Heart left ventricle (tissue), 16 donors: ENCODE data around the gene KIF18A. TPM values are rescaled to one million over a fixed set of nuclear protein-coding genes. Genes with fewer than 3 reads are reported as not detected.

Experiments
- ATAC-seq, 4 donors: fragments of 200-7000 bp; cut with Tn5 transposase; one replicate each; pipeline ENCODE4 v1.9.1; 2020 to 2022; ENCODE audit warnings: moderate library complexity in 4 of 4, mild to moderate bottlenecking in 3 of 4, moderate number of reproducible peaks in 1 of 4
- DNase-seq, 5 donors: peaks; one replicate each; pipeline ENCODE4 v3.0.0-alpha.2; 2020
- H3K27ac ChIP-seq, 12 donors: fragments of 200-600 bp; sonication (generic) in 4 of 12; one replicate each; pipeline versions ENCODE4 v1.5.0 to v1.8.0; 2016 to 2022; ENCODE audit warnings: mild to moderate bottlenecking in 2 of 12
- H3K27me3 ChIP-seq, 9 donors: fragments of 200-600 bp; sonication (generic) in 2 of 9; one replicate each; pipeline versions ENCODE4 v1.5.1 to v1.8.0; 2016 to 2022; ENCODE audit warnings: mild to moderate bottlenecking in 3 of 9
- H3K36me3 ChIP-seq, 9 donors: fragments of 200-600 bp; sonication (generic) in 2 of 9; one replicate each; pipeline versions ENCODE4 v1.5.0 to v1.8.0; 2018 to 2022; ENCODE audit warnings: mild to moderate bottlenecking in 2 of 9
- H3K4me1 ChIP-seq, 12 donors: fragments of 200-600 bp; sonication (generic) in 4 of 12; one replicate each; pipeline versions ENCODE4 v1.5.0 to v1.8.0; 2016 to 2022; ENCODE audit warnings: mild to moderate bottlenecking in 3 of 12
- H3K4me3 ChIP-seq, 12 donors: fragments of 200-600 bp; sonication (generic) in 4 of 12; one replicate each; pipeline versions ENCODE4 v1.5.0 to v1.8.0; 2017 to 2022; ENCODE audit warnings: mild to moderate bottlenecking in 9 of 12, moderate library complexity in 4 of 12
- H3K9me3 ChIP-seq, 12 donors: fragments of 200-600 bp; sonication (generic) in 4 of 12; one replicate each; pipeline versions ENCODE4 v1.5.0 to v1.8.0; 2016 to 2022; ENCODE audit warnings: mild to moderate bottlenecking in 1 of 12
- POLR2A ChIP-seq, 2 donors: fragments of 450-650 bp; IDR thresholded peaks; one replicate each; pipeline ENCODE4 v1.6.1; 2017; ENCODE audit warnings: antibody characterized with exemption in 2 of 2, mild to moderate bottlenecking in 2 of 2, moderate library complexity in 2 of 2
- WGBS, 4 donors: extraction: QIAGEN DNeasy Blood & Tissue Kit in 2 of 4; methylation state at CpG; one replicate each; pipeline versions ENCODE4 v1.1.5 to v1.1.7; 2013 to 2018; 5-methylcytosine and 5-hydroxymethylcytosine counted together
- intact Hi-C, 10 donors: fragments of 100-400 bp; cut with DNase I; formaldehyde crosslinking; loops; one replicate each; pipeline versions ENCODE4 v1.11.1 to v1.14.2; 2022
- polyA plus RNA-seq, 2 donors: library from polyadenylated mRNA; stranded (reverse); fragments of 200-250 nt; gene quantifications; one replicate each; pipeline ENCODE4 v1.2.3, GENCODE V29; 2013
- total RNA-seq, 9 donors: library from RNA; depleted of rRNA in 2 of 9; stranded (reverse); fragments of >200 nt in 2 of 9; fragmentation: NEBNext Ultra II Directional in 3 of 9; extraction: Animal tissue kit (Norgen Biotek cat#: 25700) in 3 of 9; gene quantifications; one replicate each; pipeline versions ENCODE4 v1.1.0 to v1.2.4, GENCODE V29; 2016 to 2023
- TF ChIP-seq, protein P1 (sequence below), 12 donors: fragments of 200-600 bp; sonication (generic) in 4 of 12; IDR thresholded peaks; one replicate each; pipeline versions ENCODE4 v1.5.0 to v1.8.0; 2018 to 2022; ENCODE audit warnings: antibody characterized with exemption in 12 of 12, mild to moderate bottlenecking in 5 of 12
- donor health status: ischemic (EF 13 %, LVEDD 7.1; RV severe dilation, severe dysfunction).
- donor health status: healthy with polysubstance abuse.
- donor health status: DM: no; HTN: yes; CAD: no.
- donor health status: DM: no; HTN: no; CAD: no.
- donor health status: ischemic (EF 25% LVEDD 6.9; RV normal size, moderate dysfunction).
- donor health status: ischemic (EF 25% LVEDD 5.7; RV mildly dilated, moderate dysfunction).
- donor health status: healthy.
- donor health status: DM: yes; HTN: yes; CAD: no.
- donor health status: ischemic (EF 35%, LVEDD 5.7; RV mildly dilated, moderate dysfunction).
- donor health status: nonischemic (EF 11% LVEDD 7.7; RV severe dilation, severe dysfunction).
- donor health status: DM: yes; HTN: yes; CAD: no.
- donor health status: PGD.
- donor health status: ischemic (EF 29% LVEDD 5.4; RV normal size, mild dysfunction).
- donor health status: nonischemic (EF 23%, LVEDD 6.1; RV moderate dilation, normal function).

Gene KIF18A
- total and polyA plus RNA-seq, 11 donors = 0.10 to 1.7 (median 0.27) TPM; not detected in 4

DNA sequence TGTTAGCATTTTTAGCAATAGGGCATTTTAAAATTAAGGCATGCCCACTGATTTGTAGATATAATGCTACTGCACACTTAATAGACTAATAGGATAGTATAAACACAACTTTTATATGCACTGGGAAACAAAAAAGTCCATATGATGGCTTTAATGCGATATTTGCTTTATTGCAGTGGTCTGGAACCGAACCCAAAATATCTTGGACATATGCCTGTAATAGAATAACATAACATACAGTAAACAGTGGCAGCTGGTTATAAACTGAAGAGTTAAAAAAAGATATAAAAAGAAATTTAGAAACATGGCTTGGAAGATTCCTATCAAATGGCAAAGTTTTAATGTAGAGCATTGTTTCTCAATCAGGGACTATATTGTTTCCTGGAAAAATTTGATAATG is 111.9 kb downstream of the KIF18A start:
- 78 to 91% (median 84%) methylated on average over 2 of the region's 2 CpGs for WGBS, 4 donors
- no peak for ATAC-seq
- Histone ChIP-seq H3K27ac (no peak overlapping the region), H3K36me3 (no peaks in the 10 kb centered on the region), H3K9me3 (peaks cover 0 to 27% (median 11%) of the 10 kb centered on the region in 12 donors), H3K4me1 (no peaks in the 10 kb centered on the region), H3K4me3 (no peak overlapping the region), H3K27me3 (no peaks in the 10 kb centered on the region)
- intact Hi-C loops = no loop called here
- DNase-seq = no peak
- TF ChIP-seq, protein P1, sequence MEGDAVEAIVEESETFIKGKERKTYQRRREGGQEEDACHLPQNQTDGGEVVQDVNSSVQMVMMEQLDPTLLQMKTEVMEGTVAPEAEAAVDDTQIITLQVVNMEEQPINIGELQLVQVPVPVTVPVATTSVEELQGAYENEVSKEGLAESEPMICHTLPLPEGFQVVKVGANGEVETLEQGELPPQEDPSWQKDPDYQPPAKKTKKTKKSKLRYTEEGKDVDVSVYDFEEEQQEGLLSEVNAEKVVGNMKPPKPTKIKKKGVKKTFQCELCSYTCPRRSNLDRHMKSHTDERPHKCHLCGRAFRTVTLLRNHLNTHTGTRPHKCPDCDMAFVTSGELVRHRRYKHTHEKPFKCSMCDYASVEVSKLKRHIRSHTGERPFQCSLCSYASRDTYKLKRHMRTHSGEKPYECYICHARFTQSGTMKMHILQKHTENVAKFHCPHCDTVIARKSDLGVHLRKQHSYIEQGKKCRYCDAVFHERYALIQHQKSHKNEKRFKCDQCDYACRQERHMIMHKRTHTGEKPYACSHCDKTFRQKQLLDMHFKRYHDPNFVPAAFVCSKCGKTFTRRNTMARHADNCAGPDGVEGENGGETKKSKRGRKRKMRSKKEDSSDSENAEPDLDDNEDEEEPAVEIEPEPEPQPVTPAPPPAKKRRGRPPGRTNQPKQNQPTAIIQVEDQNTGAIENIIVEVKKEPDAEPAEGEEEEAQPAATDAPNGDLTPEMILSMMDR (IDR thresholded peaks at IDR 0.05) = no peak
- TF ChIP-seq POLR2A (IDR thresholded peaks at IDR 0.05) = no peak

DNA sequence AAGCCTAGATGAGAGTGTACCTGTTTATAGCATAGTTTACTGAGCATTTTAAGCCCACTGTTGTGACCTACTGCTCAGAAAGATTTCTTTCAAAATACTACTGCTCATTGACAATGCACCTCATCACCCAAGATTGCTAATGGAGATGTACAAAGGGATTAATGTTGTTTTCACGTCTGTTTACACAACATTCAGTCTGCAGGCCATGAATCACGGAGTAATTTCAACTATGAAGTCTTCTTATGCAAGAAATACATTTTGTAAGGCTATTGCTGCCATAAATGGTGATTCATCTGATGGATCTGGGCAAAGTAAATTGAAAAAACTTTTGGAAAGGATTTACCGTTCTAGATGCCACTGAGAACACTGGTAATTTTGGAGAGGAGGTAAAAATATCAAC is 112.9 kb downstream of the KIF18A start:
- Histone ChIP-seq H3K4me1 (no peaks in the 10 kb centered on the region), H3K27ac (no peak overlapping the region), H3K4me3 (no peak overlapping the region), H3K9me3 (peaks cover 0 to 18% (median 11%) of the 10 kb centered on the region in 12 donors), H3K27me3 (no peaks in the 10 kb centered on the region), H3K36me3 (no peaks in the 10 kb centered on the region)
- TF ChIP-seq, protein P1 (IDR thresholded peaks at IDR 0.05) = no peak
- TF ChIP-seq POLR2A (IDR thresholded peaks at IDR 0.05) = no peak
- DNase-seq (no peak), ATAC-seq (no peak)
- WGBS, 4 donors = 80 to 96% (median 92%) methylated on average over 3 of the region's 3 CpGs
- intact Hi-C loops = no loop called here

DNA sequence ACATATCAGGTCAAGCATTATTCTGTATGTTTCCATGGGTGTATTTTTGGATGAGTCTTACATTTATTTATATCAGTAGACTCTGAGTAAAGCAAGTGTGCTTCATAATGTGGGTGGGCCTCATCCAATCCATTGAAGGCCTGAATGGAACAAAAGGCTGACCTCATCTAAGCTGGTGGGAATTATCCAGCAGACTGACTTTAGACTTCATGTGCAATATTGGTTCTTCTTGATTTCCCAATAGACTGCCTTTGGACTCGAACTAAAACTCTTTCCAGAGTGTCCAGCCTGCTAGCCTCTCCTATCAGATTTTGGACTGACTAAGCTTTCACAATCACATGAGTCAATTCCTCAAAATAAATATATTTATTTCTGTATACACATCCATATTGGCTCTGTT is 116.2 kb downstream of the KIF18A start:
- Histone ChIP-seq H3K4me3 (no peak overlapping the region), H3K36me3 (no peaks in the 10 kb centered on the region), H3K27ac (no peak overlapping the region), H3K27me3 (no peaks in the 10 kb centered on the region), H3K4me1 (no peaks in the 10 kb centered on the region), H3K9me3 (no peaks in the 10 kb centered on the region)
- DNase-seq = no peak
- WGBS, 4 donors = 56 to 79% (median 61%) methylated on average over 1 of the region's 1 CpG
- intact Hi-C loops = no loop called here
- ATAC-seq = no peak
- TF ChIP-seq, protein P1 (IDR thresholded peaks at IDR 0.05) = no peak
- TF ChIP-seq POLR2A (IDR thresholded peaks at IDR 0.05) = no peak

DNA sequence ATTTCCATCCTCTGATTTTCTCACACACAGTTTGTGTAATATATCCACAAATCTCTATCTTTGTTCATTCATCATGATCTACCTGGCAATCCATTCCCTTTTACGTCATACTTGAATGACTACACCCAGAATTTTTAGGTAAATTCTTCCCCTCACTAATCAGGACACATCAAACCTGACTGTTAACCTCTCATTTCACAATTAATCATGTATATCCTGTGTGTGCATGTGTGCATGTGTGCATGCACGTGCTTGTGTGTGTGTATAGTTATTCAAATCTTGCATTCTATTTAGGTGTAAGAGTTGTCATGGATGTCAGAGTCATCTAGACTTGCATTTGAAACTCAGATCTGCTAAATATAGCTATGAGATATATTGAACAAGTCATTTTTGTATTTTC is 130.4 kb downstream of the KIF18A start:
- no peak for TF ChIP-seq POLR2A (IDR thresholded peaks at IDR 0.05)
- TF ChIP-seq, protein P1 (IDR thresholded peaks at IDR 0.05) = no peak
- H3K9me3 ChIP-seq = no peaks in the 10 kb centered on the region
- intact Hi-C loops = no loop called here
- H3K4me1 ChIP-seq = no peaks in the 10 kb centered on the region
- H3K27me3 ChIP-seq = no peaks in the 10 kb centered on the region
- no peak overlapping the region for H3K4me3 ChIP-seq
- no peak for DNase-seq
- H3K27ac ChIP-seq = no peak overlapping the region
- no peak for ATAC-seq
- WGBS, 4 donors = 88 to 94% (median 90%) methylated on average over 2 of the region's 2 CpGs
- no peaks in the 10 kb centered on the region for H3K36me3 ChIP-seq
